Measurements from ENCODE around the gene DHX38.
A peak's percentile ranks its signal among the peaks of the same experiment; 100 is the strongest.

DHX38 gene

GRCh38 chr16:72123426-72123825 is 29.8 kb downstream of the DHX38 start:
- no peak for DNase-seq

GRCh38 chr16:72124148-72124547 is 30.5 kb downstream of the DHX38 start:
- DNase-seq = no peak

GRCh38 chr16:72124761-72125634 is 31.4 kb downstream of the DHX38 start:
- peak; percentile 63 for DNase-seq

GRCh38 chr16:72125635-72126428 is 32.2 kb downstream of the DHX38 start:
- no peak for DNase-seq

DNA sequence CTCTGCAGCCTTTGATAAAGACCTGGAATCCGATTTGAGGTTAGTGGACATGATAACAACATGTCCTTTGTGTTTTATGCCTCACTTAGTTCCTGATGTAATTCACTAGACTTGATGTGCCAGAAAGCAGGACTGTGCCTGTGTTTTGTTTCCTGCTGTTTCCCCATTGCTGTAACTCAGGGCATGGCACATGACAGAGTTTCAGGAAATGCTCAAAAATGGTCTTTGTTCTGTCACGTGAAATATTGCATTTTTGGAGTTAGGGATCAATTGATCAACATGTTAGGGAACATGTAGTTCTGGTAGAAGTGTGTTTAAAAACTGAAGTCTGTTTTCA is 32.8 kb downstream of the DHX38 start:
- DNase-seq = no peak

DNA sequence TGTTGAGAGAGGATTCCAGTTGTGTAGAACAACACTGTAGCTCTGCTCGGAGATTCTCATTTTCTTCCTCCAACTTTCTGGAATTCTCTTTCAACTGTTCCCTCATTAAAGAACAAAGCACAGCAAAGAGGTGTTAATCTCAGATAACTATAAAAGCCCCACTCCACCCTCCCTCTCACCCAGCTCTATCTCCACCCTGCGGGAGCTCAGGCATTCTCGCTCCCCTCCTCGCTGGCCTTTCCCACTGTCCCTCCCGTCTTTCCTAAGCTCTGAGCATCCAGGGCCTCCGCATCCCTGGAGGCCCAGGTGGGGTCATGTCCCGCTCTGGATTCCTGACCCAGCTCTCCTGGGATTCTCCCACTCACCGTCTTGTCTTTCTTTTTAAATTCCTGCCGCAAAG is 35.1 kb downstream of the DHX38 start:
- DNase-seq = no peak

DNA sequence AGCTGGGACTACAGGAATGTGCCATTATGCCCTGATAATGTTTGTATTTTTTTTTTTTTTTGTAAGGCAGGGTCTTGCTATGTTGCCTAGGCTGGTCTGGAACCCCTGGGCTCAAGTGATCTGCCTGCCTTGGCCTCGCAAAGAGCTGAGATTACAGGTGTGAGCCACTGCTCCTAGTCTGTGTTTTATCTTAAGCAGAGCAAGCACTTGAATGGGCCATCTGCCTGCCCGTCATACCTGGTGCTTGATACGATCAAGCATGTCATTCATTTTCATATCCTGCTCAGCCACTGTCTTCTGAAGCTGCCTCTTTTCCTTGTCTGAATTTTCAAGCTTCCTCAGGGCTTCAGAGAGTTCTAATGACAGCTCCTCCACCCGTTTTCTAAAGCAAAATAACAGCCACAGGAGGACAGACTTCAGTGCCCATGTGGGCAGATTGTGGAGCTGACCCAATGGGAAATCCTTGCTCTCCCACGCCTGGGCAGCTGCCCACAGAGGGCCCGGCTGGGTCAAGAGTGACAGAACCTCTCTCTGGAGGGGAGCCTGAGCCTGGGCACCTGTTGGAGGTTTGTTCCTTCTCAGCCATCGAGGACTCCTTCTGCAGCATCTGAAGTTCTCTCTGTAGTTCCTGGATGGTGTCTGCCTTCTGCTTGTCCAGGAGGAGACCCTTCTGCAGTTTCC is 36.5 kb downstream of the DHX38 start:
- DNase-seq = no peak

GRCh38 chr16:72131036-72131435 is 37.4 kb downstream of the DHX38 start:
- DNase-seq = no peak

GRCh38 chr16:72132726-72133125 is 39.1 kb downstream of the DHX38 start:
- DNase-seq = no peak

GRCh38 chr16:72134507-72134906 is 40.9 kb downstream of the DHX38 start:
- no peak for DNase-seq

DNA sequence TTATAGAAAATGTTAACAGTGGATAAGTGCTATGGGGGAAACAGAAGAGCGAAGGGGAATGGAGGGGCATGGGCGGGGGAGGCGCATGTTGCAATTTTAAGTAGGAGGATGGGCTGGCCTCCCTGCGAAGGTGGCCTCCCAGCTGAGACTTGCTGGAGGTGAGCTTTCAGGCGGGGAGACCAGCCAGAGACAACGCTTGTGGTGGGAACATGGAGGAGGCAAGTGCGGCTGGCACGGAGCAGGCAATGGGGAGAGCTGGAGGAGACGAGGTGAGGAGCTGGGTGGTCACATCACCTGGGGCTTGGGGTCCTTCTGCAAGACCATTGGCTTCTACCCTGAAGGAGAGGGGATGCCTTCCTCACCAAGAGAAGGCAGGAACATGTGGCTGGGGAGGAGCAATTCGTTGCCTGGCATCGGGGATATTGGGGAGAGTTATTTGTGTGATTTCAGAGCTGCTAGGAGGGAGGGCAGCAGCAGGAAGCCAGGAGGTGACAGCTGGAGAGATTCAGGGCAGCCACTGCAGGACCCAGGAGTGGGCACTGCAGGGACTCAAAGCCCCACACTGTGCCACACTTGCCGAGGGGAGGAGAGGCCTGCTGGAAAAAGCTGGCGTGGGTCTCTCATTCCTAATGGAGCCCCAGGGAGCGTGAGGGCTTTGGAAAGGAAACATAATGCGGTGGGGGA is 43.9 kb downstream of the DHX38 start:
- no peak for DNase-seq

- no peak for DNase-seq
These were observed 44.5 kb downstream of the DHX38 start for GRCh38 chr16:72138064-72138572.

GRCh38 chr16:72139908-72140307 is 46.3 kb downstream of the DHX38 start:
- no peak for DNase-seq

- no peak for DNase-seq
These were observed 48.8 kb downstream of the DHX38 start for GRCh38 chr16:72142476-72142875.

- DNase-seq = no peak
These were observed 56.2 kb downstream of the DHX38 start for GRCh38 chr16:72149676-72150464.

DNA sequence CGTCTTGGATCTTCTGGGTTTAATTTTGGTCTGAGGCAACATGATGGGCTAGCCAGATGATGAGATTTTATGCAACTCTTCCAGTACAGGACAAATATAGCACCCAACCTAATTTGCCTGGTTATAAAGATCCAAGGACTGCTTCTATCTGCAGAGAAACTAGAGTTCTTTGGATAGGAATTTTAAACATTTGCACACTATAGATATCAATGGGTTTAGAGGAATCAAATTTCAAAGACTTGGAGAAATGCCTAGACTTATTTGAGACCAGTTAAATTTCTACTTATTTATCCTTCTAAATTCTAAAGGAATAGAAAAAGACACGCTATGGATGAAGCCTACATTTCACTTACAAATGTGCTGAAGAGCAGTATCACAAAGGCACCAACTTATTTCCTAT is 65.7 kb downstream of the DHX38 start:
- no peak for DNase-seq

DNA sequence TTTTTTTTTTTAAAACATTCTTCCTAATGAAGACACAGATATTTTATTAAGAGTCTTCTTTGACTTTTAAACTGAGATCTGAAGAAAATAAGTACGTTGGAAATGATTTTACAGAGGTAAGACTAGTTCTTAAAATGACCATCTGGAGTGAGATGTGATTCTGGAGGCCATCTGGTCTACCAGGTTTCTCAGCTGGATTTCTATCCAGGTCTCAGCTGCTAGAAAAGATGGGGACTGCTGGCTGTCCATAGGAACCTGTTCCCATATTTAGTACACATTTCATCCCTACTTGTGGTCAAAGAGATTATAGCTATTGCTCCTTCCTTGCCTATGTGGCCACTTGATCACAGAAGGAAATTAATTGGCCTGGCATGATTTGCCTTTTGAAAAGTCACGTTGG is 66.2 kb downstream of the DHX38 start:
- DNase-seq = no peak

DNA sequence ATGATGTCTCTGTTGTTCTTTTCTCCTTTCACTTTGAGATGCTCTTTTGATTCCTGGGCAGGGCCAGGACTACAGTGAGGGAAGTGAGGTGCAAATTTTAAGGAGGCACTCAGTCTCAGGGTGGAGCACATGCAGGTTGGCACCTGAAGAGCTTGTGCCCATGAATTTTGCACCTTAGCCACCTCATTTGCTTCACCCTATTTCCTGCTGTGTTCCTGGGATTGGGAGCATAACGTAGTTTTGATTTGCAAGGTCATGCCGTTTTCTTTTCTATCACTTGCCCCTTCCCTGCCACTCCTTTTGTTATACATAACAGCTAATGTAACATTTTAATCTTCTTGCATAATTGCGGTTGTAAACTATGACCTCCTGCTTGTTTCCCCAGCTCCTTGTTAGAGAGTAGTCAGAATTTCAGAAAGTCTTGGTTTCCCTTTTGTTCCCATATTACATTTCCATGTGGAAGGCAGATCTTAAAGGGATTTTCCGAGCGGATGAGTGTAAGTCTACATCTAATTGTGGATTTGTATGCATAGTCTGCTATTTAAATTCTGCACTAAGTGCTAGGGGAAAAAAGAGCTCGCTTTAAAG is 68.6 kb downstream of the DHX38 start:
- no peak for DNase-seq

Measured in stimulated activated CD4-positive, alpha-beta T cell treated with anti-CD3 and anti-CD28 coated beads, Interleukin-4, amount 100 ng/mL, for 24 hours (primary cell).